HG03354 (cell line): ENCODE results near the gene CD59.

Source experiments
- ATAC-seq: cut with Tn5 transposase; IDR thresholded peaks from one replicate; pipeline ENCODE4 v1.9.1; 2021; ENCODE audit warnings: mild to moderate bottlenecking; ENCODE audit not compliant: unreplicated experiment, poor library complexity, severe bottlenecking

CD59 gene, protein sequence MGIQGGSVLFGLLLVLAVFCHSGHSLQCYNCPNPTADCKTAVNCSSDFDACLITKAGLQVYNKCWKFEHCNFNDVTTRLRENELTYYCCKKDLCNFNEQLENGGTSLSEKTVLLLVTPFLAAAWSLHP

DNA sequence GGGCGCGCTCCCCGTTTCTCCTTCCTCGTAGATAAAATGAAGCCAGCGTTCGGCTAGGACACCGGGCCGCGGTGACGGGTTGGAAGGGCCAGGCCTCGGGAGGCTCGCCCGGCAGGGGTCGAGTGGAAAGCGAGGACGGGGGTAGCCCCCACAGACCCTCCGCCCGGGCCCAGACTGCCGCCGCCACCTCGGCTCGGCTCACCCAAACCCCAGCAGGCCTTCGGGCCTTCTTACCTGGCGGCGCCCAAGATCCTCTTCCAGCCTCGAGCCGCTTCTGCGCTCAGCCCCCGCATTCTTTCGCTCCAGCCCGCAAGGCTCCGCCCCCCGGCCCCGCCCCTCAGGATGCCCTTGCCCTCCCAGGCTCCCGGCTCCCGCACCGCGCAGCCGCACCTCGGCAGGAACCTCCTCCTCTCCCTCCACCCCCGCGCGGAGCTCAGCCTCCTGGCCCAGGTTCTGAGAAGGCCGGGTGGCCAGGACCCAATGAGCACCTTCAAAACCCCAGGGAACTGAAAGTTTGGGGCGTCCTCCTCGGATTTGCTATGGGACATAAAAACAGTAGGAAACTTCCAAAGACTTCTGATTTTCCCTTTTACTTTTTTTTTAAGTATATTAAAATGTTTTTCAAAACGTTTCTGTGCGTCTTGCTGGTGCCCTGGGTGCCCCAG lies at the start of gene CD59:
Gene CD59 (minus strand): TSS at position 276 of the 665 bp plus-strand sequence. CDS start 13,978 bp downstream, outside the sequence.
- peak; percentile 63 for ATAC-seq

GRCh38 chr11:33785609-33786008 lies 49.4 kb upstream of the CD59 start:
- ATAC-seq: no peak

DNA sequence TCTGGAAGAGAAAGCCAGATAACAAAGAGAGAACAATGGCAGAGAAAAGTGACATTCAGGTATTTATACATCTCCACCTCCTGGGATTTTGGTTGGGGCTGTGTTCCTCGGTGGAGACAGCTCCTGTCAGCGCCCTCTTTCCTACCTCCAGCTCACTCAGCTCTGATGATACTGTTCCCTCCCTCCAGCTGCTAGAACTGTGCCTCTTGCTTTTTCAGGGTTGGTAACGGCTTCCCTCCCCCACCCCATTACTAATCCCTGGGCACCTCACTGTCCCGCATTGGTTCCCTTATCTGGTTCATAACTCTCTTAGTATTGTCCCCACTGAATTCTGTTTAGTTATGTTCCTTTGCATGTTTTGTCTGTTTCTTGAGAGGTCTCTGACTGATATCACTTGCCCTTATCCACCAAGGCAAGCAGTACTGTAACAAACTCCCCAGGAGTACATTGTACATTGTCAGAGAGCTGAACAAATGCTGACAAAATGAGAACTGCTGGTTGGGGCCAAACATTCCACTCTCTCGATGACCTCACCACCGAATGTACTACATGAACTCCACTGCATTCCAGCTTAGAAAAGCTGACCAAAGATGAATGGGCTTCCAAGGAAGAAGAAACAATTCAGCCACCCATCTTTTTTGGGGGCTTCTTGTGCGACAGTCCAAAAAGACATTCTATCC lies 43.8 kb upstream of the CD59 start:
- ATAC-seq: no peak

GRCh38 chr11:33778675-33779074 lies 42.5 kb upstream of the CD59 start:
- no peak for ATAC-seq

- ATAC-seq: no peak
Measured at GRCh38 chr11:33777906-33778305, 41.7 kb upstream of the CD59 start.

GRCh38 chr11:33775832-33776470 lies 39.7 kb upstream of the CD59 start:
- ATAC-seq: peak; percentile 46

DNA sequence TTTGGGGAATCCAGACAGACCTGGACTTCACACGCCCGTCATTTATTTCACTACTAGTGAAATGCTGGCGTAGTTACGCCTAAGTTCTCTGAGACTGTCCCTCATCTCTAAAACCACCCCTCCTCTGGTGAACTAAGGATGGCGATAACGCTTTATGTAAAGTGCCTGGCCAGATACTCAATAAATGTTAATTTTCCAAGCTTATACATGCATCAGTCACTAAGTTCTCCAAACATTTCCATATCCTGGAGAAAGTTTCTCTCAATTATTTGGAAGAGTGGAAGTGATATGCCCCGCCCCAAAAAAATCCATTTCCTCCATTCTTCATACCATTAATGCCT lies 39.2 kb upstream of the CD59 start:
- no peak for ATAC-seq

- ATAC-seq: no peak
Measured at GRCh38 chr11:33774736-33775466, 38.7 kb upstream of the CD59 start.

DNA sequence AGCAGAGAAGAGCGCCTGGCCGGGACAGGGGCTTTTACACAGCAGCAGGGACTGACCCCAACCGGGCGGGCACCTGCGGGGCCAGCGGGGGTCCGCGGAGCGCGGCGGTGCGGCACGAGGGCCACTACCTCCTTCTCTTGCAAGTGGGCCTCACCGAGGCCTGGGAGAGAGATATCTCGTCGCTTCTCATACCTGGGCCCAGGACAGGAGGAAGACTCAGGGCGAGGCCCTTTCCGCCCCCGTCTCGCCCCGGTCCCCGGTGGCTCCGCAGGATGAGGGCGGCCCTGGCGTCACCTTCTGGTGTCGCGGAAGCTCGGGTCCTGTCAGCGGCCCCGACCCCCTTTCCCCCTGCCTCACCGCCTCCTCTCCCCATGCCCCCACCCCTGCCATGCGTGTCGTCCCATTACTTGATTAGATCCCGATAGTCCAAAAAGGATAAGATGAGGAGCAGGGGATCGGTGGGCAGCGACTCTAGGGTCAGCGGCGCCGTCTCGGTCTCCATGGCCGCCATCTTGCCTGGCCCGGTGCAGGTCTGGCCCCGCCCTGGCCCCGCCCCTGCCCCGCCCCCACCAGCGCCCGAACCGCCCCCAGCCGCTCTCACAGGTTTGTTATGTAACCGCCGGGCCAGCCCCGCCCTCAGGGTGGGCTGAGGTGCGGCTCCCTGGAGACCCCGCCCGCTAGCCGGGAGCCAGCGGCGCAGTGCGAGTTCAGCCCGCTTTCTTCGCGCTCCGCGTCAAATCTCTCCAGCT lies 37.9 kb upstream of the CD59 start, which contains the start of gene FBXO3:
Gene FBXO3 (minus strand): TSS at position 534 of the 749 bp plus-strand sequence. CDS start 23 bp downstream, at position 511.
- peak; percentile 72 for ATAC-seq

GRCh38 chr11:33773404-33773986 lies 37.3 kb upstream of the CD59 start:
- ATAC-seq: peak; percentile 40

GRCh38 chr11:33772870-33773269 lies 36.6 kb upstream of the CD59 start:
- no peak for ATAC-seq

GRCh38 chr11:33772300-33772699 lies 36.1 kb upstream of the CD59 start:
- no peak for ATAC-seq

- ATAC-seq: no peak
Measured at GRCh38 chr11:33770236-33770635, 34.0 kb upstream of the CD59 start.

- no peak for ATAC-seq
Measured at GRCh38 chr11:33769542-33769941, 33.3 kb upstream of the CD59 start.

DNA sequence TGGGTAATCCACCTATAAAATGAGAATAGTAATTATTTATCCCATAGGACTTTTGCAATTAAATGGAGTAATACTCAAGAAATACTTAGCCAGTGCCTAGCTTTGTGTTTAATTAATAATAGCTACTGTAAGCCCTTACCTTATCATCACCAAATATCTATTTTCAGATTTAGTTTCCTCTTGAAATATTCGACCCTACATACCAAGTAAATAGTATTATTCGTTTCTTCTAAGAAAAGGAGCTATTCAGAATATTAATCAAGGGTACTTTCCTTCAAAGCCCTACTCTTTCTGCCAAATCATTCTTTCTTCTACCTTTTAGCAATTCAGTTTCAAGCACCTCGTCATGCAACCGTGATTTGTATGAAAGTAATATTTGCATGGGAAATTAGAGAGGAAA lies 31.4 kb upstream of the CD59 start:
- no peak for ATAC-seq

- no peak for ATAC-seq
Measured at GRCh38 chr11:33766085-33766484, 29.9 kb upstream of the CD59 start.

- no peak for ATAC-seq
Measured at GRCh38 chr11:33761471-33761870, 25.2 kb upstream of the CD59 start.

- peak; percentile 97 for ATAC-seq
Measured at GRCh38 chr11:33753304-33753967, 17.2 kb upstream of the CD59 start.

GRCh38 chr11:33751878-33752277 lies 15.7 kb upstream of the CD59 start:
- ATAC-seq: no peak
